HG03432 (cell line): ENCODE measurements around the gene RBM47.
A peak's percentile ranks its signal among the peaks of the same experiment; 100 is the strongest.

ENCODE experiments used
- ATAC-seq: cut with Tn5 transposase; IDR thresholded peaks from one replicate; pipeline ENCODE4 v1.9.1; 2021; ENCODE audit warnings: mild to moderate bottlenecking, moderate library complexity; ENCODE audit not compliant: unreplicated experiment

The RBM47 gene

DNA sequence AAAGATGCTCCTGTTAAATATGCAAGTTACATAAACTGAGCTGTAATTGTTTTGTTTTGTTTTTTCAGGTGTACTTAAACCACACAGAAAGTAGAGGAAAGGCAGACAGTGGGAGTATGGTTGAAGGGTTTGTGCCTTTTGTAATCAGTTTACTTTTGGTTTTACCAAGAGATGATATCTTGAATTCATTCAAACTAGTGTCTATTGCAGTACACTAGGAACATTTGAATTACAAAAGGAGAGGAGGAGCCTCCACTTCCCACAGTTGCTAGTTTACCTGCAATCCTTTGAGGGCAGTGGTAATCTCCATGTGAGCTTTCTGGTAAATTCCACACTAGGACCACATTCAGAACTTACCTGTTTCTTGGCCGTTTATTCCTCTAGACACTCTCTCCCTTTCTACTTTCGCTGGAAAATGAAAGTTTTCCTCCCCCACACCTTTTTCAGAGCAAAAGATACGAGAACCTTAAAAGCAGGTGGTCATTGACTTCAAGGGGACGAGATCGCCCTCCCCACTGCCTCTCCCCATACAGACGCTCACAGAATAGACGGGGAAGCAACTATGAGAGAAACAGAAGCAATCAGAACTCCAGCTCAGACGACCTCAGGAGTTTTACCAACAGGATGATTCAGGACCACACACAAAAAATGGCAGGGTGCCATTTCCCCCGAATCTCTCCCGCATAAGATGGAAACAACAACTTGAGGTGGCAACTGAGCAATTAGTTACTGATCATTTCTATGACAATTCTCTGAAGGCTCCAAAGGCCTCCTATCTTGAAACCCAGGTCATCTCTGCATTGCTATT is 3.3 kb downstream of the RBM47 start:
- ATAC-seq, result no peak

DNA sequence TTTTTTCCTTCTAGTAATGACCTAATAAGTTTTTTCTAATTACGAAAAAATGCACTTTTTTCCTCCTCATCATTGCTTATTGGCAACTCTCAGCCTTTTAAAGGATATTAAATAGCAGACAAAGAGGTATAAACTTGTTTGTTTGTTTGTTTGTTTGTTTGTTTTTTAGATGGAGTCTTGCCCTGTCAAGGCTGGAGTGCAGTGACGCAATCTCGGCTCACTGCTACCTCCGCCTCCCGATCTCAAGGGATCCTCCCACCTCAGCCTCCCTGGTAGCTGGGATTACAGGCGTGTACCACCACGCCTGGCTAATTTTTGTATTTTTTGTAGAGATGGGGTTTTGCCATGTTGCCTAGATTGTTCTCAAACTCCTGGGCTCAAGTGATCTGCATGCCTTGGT is 6.0 kb downstream of the RBM47 start:
- ATAC-seq, result no peak

DNA sequence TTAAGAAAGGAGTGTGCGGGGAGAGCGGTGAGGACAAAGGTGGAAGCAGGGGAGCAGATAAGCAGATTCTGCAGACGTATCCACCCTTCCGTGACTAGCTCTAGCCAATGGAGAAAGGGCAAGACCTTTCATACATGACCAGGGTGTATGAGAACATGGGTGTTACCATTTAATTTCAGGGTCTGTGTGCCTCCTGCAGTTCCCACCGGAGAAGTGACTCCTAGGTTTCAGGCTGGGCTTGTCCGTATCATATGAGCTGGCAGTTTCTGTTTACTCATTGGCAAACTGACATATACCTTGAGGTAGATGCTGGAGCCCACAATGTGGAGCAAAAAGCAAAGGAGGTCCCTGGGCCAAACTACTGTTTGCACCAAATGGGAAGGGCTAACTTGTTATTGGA is 6.8 kb downstream of the RBM47 start:
- peak; percentile 39 for ATAC-seq

DNA sequence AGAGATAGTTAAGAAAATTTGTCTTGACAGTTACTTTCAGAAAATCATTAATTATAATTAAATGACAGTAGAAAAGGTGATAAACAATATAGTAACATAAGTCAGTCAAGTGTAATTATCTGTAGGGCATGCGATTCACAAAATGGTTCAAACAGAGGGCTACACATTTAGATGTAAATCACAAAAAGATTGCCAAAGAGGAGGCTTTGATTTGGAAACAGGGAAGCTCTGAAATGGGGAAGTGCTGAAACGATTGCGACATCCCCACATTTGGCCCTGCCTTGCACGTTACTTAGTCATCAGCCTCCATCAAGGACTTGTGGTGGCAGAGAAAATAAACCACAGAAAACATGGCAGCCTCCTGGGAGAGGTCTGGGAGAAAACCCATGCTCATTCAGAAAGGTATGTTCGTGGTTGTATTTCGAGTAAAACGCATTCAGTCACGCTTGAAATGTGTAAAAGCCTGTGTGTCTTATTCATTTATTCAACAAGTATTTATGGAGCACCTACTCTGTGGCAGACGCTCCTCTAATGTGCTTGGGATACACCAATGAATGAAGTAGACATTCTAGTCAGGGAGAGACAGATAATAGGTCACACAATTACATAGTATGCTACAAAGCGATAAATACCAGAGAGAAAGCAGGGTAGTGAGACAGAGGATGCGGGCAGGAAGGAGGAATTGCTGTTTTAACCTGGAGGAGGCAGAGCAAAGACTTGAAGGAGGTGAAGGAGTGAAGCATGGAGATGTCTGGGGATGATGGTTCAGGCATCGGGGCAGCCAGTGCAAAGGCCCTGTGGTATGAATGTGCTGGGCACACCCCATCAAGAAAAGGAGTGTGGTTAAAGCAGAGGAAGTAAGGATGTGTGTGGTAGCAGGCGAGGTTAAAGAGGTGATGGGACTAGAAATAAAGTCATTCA is 7.8 kb downstream of the RBM47 start:
- peak; percentile 71 for ATAC-seq

DNA sequence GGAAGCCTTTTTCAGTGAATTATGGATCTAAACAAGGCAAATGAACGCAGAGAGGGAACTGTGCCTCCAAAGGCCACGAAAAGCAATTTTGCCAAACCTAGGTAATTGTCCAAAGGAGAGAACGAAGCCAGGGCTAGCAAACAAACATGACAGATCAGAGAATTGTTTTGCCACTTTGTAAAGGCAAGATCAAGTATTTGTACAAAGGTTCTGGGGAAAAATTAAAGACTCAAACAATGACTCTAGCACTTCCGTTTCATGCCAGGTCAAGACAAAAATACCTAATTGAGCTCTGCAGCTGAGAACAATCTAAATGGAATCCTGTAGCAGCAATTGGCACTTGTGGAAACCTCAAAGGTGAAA is 8.5 kb downstream of the RBM47 start:
- peak; percentile 49 for ATAC-seq

DNA sequence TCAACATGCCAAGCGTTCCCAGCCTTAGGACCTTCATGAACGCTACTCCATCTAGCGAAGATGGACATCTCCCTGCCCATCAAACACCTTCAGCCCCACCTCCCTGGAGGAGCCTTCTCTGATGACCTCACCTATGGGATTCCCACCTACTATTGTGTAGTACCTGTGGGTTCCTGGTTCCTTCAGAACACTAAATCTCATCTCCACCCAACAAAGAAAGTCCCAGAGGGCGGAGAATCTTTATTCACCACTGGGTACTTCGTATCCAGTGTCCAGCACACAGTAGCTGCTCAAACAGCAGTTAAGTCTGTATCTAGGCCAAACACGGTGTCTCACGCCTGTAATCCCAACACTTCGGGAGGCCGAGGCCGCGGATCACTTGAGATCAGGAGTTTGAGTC is 10.1 kb downstream of the RBM47 start:
- no peak for ATAC-seq

DNA sequence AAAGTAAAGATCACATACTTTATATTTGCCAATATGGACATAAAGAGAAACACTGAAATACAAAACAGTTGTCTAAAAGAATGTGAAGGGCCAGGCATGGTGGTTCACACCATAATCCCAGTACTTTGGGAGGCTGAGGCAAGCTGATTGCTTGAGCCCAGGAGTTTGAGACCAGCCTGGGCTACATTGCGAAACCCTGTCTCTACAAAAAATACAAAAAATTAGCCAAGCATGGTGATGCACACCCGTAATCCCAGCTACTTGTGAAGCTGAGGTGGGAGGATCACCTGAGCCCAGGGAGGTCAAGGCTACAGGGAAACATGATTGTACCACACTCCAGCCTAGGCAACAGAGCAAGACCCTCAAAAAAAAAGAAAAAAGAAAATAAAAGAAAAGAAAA is 11.8 kb downstream of the RBM47 start:
- ATAC-seq, result no peak

DNA sequence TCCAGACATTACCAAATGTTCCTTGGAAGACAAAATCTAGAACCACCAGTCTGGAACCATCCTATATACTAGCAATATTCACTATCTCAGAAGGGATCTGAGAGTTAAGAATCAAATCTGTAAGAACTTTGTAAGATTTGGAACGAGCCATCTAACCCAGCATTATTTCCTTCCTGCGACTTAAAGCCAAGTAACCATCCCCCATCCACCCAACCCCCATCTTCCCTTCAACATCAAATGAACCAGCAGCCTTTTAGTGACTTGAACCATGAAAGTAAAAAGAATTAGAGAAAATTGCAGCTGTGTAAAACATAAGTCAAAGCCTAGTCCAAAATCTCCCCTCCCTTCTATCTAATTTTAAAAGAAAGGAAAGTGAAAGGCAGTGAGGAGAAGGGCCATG is 15.6 kb downstream of the RBM47 start:
- ATAC-seq, result no peak

DNA sequence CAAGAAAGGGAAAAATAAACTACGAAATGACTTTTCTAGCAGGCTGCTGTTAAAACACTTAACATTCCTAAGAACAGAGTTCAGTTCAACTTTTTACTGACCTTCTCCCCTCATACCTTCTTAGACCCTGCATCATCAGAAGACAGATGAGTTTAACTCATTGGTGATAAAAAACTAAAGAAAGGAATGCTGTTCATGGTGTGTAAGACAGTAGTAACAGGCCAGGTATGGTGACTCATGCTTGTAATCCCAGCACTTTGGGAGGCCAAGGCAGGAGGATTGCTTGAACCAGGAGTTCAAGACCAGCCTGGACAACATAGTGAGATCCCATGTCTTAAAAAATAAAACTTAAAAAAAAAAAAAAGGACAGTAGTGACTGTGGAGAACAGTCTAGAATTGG is 16.2 kb downstream of the RBM47 start:
- ATAC-seq, result no peak

DNA sequence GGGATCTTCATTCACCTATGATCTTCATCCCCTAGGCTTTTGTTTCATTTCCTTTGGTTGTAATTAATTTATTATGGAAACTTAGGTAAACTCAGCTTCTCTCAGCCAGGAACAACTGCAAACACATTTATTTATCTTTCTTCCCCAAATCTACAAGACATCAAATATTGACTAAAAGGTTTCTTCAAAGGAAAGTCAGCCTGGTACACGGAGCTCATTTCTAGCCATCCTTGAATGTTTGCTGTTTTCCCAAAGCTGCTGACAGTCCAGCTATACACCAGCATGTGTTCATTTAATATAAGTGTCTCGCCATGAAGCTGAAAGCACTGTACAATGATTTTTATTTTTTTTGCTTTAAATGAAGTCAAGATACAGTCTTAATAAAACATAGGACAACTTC is 16.8 kb downstream of the RBM47 start:
- no peak for ATAC-seq

DNA sequence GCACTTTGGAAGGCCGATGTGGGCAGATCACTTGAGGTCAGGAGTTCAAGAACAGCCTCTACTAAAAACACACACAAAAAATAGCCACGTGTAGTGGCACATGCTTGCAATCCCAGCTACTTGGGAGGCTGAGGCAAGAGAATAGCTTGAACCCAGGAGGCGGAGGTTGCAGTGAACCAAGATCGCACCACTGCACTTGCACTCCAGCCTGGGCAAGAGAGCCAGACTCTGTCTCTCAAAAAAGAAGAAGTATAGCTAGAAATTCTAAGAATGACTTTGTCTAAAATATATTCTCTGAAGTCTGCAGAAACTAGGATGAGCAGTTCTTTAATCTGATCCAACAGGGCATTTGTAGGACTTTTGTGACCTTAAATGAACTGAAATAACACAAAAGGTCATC is 17.4 kb downstream of the RBM47 start:
- ATAC-seq, result no peak

DNA sequence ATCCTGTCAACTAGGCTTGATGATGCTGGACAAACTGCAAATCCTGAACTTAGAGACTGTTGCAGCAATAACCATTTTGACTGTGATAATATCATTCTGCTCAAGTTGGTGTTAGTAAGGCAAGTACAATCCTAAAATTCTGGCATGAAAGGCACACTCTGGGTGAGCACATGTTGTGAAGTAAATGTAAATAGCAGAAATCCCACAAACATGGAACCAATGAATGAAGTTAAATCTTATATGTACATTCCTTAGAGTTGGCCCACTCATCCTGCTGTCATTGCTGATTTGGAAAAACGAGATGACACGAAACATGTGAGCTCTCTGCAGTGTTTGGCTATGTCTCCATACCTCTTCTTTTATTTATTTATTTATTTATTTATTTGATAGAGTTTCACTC is 21.0 kb downstream of the RBM47 start:
- no peak for ATAC-seq

DNA sequence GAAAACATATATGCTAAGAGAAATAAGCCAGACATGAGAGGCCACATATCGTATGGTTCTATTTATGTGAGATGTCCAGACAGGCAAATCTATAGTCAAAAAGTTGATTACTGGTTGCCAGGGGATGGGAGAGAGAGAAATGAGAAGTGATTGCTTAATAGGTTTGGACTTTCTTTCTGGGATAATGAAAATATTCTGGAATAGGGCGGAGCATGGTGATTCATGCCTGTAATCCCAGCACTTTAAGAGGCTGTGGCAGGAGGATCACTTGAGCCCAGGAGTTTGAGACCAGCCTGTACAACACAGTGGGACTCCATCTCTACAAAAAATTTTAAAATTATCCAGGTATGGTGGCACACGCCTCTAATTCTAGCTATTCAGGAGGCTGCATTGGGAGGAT is 22.4 kb downstream of the RBM47 start:
- no peak for ATAC-seq

DNA sequence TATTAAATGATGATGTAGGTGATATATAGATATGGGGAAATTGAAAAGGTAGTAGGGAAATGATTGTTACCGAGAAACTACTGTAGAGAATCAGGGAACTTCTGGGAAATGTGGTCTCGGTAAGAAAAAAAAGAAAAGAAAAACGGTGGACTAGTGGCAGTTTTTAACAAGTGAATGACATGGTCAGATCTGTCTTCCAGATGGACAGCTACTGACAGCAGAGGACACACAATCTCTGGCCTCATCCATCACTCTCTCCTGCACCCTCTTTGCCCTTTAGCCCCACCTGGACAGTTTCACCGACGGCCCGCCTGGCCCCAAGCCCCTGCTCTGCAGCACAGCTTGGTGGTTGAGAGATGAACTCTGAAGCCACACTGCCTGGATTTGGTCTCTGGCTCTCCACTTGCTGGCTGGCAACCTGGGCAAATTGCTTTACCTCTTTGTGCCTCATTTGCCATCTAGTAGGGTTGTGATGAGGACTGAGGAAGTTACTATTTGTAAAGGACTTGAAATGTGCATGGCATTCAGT is 23.4 kb downstream of the RBM47 start:
- ATAC-seq, result no peak

DNA sequence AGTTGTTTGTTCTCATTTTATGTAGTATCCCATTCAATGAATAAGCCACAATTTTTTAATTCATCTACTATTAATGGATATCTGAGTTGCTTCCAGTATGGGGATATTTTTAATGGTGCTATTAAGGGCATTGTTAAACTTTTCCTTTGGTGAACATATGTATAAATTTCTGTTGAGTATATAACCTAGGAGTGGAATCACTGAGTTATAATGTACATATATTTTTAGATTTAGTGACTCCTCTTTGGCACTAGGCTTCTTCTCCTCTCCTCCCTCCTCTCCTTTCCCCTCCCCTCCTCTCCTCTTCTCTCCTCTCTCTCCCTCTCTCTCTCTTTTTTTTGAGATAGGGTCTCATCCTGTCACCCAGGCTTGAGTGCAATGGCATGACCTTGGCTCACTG is 26.4 kb downstream of the RBM47 start:
- no peak for ATAC-seq

DNA sequence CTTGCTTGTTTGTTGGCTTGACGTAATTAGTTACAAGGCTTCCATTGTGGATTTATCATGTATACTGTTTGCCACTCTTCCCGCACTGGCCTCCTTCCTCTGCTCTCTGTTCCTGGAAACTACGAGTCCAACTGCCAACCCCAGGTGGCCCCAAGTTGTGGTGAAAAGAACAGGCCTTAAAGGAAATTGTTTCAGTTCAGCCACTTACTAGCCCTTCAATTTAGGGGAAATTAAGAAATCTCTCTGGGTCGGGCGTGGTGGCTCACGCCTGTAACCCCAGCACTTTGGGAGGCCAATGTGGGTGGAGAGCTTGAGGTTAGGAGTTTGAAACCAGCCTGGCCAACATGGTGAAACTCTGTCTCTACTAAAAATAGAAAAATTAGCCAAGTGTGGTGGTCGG is 28.0 kb downstream of the RBM47 start:
- no peak for ATAC-seq

DNA sequence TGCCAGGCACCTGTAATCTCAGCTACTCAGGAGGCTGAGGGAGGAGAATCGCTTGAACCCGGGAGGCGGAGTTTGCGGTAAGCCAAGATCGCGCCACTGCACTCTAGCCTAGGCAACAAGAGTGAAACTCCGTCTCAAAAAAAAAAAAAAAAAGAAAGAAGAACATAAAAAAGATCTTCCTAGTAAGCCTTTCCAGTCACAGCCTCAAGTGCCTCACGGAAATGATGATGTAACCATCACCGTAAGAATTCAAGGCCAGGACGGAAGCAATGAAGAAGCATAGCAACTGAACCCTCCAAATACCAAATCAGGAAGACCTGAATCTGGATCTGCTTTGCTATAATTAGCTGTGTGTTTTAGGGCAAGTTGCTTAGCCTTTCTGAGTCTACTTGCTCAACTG is 28.8 kb downstream of the RBM47 start:
- ATAC-seq, result no peak

DNA sequence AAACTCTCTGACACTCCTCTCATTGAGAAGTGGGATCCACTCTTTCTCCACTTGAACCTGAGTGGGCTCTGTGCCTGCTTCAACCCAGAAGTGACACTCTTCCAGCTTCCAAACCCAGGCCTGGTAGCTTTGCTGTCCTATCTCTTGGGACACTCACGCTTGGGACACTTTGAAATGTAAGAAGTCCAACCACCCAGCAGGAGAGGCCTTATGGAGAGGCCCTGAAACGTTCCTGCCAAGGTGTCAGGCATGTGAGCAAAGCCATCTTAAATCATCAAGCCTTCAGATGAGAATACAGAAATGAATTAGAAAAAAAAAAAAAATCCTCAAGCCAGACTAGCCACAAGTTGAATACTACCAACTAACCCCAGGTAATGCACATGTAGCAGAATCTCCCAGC is 30.2 kb downstream of the RBM47 start:
- ATAC-seq, result no peak

DNA sequence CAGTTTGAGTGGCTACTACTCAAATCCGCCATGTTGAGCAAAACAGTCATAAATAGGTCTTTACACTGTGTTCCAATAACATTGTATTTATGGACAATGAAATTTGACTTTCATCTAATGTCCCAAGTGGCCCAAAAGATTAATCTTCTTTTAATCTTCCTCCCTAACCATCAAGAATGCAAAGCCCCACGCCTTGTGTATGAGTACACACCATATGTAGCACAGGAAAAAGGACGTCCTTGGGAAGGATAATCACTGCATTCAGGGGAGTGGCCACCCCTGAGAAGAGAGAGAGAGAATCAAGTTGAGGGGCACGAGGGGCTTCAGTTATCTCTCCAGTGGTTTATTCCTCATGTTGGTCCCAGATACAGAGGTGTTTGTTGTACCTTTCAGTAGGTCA is 33.1 kb downstream of the RBM47 start:
- no peak for ATAC-seq

DNA sequence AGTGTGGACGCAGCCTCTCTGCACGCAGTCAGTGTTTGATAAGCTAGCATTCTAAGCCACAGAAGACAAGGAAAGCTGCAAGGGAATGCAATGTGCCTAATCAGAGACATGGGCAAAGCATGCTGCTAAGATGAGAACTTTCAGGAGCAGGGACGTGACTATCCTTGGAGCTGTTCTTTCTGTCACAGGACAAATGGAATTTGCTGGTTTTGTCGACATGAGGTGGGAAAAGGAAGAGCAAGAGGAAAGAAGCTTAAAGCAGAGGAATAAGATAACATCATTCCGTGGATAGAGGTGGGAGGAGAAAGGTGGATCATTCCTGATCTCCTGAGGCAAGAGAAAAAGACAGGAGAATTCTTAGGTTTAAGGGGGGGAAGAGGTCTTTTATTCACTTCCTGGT is 33.7 kb downstream of the RBM47 start:
- no peak for ATAC-seq

DNA sequence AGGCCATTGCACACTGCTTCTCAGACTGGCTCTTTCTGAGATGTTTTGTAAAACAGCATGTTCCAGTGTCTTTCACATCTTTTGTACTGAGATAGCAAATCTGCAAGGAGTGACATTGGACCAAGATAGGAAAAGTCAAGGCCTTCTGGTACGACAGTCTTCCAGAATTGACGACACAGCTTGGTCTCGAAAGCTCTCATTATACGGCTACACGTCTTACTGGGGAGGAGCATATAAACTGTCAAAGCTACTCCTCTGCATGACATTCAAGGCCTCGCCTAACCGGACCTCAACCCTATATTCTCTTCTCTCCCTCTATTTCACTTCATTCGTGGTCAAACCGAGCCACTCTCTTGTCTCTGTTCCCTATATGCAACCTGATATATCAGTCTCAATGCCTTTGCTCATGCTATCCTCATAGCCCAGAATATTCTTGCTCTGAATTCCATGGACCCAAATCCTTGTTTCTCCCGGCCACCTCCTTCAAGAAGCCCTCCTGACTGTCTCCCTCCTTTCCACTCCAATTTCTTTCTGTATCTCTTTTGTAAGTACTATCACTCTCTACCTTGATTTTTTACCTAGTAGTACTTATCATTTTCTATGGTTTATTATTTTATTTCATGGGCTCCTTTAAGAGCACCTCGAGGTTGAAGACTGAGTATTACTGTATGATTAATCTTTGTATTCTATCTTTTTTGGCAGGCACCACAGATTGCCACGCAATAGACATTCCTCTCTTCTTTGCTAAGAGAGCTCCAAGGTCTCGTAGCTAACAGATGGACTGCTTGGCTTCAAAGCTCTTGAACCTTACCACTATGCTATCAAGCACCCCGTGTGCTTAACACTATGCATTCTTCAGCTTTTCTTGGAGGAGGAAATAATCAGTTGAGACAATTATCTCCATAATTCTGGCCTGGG is 35.1 kb downstream of the RBM47 start:
- ATAC-seq, result no peak
